ENCODE results near the gene RASGRF2.

Gene RASGRF2, protein sequence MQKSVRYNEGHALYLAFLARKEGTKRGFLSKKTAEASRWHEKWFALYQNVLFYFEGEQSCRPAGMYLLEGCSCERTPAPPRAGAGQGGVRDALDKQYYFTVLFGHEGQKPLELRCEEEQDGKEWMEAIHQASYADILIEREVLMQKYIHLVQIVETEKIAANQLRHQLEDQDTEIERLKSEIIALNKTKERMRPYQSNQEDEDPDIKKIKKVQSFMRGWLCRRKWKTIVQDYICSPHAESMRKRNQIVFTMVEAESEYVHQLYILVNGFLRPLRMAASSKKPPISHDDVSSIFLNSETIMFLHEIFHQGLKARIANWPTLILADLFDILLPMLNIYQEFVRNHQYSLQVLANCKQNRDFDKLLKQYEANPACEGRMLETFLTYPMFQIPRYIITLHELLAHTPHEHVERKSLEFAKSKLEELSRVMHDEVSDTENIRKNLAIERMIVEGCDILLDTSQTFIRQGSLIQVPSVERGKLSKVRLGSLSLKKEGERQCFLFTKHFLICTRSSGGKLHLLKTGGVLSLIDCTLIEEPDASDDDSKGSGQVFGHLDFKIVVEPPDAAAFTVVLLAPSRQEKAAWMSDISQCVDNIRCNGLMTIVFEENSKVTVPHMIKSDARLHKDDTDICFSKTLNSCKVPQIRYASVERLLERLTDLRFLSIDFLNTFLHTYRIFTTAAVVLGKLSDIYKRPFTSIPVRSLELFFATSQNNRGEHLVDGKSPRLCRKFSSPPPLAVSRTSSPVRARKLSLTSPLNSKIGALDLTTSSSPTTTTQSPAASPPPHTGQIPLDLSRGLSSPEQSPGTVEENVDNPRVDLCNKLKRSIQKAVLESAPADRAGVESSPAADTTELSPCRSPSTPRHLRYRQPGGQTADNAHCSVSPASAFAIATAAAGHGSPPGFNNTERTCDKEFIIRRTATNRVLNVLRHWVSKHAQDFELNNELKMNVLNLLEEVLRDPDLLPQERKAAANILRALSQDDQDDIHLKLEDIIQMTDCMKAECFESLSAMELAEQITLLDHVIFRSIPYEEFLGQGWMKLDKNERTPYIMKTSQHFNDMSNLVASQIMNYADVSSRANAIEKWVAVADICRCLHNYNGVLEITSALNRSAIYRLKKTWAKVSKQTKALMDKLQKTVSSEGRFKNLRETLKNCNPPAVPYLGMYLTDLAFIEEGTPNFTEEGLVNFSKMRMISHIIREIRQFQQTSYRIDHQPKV (N-terminal part only)

DNA sequence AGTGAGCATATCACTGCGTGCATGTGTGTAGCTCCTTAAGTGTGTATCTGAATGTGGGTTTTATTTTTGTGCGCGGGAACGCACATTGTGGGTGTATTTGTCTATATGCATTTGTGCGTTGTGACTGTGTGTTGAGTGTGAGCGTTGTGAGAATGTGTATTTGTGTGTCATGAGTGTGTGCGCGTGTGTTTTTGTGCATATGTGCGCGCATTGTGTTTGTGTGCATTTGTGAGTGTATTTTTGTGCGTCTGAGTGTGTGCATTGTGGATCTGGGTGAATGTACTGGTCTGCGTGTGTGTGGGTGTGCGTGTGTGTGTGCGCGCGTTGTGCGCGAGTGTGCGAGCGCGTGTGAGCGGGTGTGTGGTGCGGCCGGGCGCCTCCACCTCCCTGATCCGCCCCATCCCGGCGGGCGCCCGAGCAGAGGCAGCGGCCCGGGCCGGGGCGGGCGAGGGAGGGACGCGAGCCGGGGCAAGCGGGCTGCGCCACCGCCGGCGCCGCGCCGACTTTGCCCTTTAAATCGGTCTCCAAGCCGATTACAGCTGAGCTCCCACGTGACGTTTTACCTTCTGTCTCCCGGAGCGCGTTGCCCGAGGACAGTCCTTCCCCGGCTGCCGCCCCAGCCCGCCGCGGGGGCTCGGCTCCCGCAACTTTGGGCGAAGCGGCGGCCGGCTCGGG, at the start of gene RASGRF2:
Gene RASGRF2, plus strand, starts transcription at position 596 of the 675 bp plus-strand sequence. CDS start 376 bp downstream, outside the sequence.
- no peak for DNase-seq (ENCODE audit: low read depth)

DNA sequence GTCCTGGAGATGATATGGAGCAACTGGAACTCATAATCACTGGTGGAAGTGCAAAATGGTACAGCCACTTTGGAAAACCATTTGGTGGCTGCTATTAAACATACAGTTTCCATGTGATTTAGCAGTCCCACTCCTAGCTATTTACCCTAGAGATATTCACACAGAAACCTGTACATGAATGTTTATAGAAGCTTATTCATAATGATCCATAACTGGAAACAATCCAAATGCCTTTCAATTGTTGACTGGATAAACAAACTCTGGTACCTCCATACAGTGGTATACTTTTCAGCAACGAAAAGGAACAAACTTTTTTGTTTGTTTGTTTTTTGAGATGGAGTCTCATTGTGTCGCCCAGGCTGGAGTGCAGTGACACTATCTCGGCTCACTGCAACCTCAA, 47.7 kb upstream of the RASGRF2 start:
- no peak for DNase-seq (ENCODE audit: low read depth)

DNA sequence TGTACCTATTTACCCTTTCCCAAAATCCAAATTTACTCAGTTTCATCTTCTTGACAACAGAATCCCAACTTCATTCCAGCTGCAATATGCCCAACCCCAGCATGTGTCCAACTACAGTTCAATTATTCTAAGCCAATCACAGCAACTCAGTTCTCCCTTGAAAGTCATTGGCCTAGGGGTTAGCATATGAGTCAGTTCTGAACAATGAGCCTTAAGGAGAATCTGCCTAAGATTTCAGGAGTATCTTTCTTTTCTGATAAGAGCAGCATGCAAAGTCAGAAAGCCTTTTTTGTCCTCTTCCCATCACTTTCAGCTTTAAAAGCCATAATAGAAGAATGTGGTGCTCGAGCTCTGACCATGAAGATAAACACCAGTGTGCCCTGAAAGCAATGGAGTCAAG, 44.4 kb upstream of the RASGRF2 start:
- no peak for DNase-seq (ENCODE audit: low read depth)

DNA sequence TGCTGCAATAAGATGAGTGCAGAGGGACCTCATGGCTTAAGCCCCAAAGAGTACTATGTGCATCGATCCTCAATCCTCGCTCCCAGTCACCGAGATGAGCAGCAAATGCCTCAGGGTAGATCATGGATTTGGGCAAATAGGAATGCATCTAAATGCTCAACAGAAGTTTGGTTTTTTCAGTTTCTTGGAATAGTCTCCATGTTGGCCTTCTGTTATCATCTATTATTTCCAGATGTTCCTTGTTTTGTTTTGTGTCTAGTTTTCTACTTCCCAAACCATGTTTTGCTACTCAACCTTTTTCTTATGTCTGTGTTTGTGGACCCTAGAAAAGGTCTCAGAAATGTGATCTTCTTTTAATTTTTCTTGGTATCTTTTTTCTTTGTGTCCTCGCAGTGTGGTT, 43.5 kb upstream of the RASGRF2 start:
- no peak for DNase-seq (ENCODE audit: low read depth)

DNA sequence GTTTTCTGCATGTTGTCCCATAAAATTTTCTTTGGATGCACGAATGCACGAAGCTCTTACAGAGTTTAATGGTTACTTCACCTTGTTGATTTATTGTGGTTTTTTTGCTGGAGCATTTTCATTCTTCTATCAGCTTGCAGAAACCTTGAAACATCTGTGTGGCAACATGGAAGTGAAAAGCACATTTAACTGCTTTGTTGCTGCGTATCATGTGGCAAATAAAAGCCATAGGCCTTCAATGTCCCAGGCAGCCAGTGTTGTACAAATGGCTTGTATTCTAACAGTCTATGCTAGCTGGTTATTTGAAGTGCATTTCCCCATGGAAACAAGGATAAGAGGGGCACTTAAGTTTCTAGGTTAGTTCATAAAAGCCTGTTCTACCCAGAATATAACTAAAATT, 42.5 kb upstream of the RASGRF2 start:
- no peak for DNase-seq (ENCODE audit: low read depth)

DNA sequence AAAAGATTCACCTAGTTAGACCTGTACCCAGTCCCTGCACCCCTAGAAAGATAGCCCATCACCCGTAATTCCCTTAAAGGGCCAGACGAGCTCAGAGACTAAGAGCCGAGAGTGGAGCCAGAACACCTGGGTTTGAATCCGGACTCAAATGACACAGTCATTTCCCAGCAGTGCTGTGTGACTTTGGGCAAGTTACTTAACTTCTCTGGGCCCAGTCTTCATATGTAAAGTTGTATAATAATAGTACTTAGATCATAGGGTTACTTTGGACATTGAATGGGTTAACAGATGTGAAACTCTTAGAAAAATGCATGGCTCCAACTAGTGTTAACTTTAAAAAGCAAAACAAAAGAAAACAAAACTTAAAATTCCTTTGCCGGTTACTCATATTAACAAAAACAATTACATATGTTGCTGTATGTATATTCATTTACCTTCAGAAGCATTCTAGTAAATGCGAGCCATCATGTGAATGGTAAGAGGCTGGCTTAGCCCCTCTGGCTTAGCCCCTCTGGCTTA, 40.4 kb upstream of the RASGRF2 start:
- no peak for DNase-seq (ENCODE audit: low read depth)

DNA sequence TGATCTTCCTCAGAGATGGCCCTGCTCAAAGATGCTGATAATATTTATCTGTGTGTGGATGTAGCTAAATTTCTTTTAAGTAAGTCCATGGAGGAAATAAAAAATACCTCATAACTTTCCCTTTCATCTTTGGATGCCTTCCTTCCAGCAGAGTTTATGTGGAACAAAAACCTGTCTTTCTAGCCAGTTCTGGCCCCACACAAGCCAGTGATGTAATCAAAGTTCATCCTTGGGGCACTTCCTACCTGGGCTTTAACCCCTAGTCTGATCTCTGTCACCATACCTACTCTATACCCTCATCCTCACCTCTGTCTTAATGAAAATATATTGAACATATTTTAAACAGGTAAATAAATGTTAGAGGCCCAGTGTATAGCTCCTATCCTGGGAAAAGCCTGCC, 39.8 kb upstream of the RASGRF2 start:
- no peak for DNase-seq (ENCODE audit: low read depth)

DNA sequence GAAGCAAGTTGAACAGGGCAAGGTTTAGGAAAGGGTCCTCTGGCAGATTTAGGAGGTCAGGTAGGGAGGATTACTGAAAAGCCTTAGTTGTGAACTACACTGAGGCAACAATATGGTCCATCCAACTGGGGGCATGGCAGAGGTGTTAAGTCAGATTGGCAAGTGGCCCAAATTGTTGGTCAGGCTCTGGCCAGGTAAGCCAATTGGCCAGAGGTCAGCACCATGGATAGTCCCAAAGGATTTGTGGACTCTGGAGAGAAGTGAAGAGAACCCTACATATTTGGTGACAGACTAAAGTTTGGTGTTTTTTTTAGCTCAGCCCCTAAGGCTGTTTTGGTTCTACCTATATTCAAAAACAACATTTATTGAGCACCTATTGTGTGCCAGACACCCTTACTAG, 39.1 kb upstream of the RASGRF2 start:
- DNase-seq (ENCODE audit: low read depth), result no peak

DNA sequence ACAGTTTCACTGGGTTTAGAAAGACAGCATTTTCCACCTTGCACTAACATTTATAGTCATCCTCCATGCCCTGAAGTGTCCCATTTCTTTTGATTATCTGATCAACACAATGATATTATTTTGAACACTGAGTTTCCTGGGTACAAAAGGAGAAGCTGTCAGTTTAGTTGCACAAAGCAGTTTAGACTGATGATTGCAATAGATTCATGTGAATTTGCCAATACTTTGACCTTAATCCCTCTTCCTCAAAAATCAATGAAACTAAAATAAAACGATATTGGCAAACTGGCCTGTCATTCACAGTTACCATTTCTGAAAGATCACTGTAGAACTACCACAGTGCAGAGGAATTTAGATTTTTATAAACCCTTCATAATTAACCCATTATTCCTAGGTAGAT, 34.2 kb upstream of the RASGRF2 start:
- DNase-seq (ENCODE audit: low read depth), result no peak

DNA sequence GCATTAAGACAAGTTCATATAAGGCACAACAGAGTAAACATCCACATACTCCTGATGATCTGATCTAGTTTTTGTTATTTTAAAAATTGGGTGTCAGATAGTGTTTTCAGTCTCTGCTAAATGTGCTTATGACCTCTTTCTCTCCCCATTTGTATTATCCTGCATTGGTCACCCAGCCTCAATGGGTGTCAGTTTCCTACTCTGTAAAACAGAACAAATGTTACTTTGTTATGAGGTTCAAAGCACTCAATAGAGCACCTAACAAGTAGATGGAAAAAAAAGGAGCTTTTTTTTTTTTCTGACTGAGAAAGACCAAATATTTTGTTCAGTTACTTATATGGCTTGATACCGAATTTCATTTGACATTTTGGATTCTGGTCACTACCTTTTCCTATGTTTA, 33.6 kb upstream of the RASGRF2 start:
- DNase-seq (ENCODE audit: low read depth), result no peak

DNA sequence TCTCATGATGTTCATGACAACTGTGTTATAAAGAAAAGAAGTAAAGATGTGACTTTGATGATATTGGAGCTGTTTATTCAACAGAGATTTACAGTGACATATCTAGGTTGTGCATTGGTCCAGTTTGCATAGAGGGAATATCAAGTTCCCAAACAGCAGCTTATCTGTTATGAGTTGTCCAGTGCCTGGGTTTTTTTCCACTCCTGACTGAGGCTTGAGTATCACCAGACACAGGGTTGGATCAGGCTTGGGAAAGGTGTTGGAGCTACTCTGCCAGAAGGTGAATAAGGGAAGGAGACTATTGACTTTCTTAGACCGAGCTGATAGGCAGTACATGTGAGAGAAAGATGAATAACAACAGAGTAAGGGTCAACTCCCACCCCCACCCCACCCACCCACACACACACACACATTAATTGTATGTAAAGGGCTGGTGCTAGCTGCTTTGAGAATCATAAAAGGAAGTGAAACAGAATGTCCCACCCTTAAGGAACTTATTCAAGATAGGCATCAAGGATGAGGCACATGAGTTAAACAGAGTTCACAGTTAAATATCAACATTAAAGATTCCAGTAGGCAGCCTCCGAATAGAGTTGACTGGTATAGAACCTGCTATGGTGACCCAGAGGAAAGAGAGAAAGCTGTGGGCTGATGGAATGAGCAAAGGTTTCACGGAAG, 33.0 kb upstream of the RASGRF2 start:
- no peak for DNase-seq (ENCODE audit: low read depth)

DNA sequence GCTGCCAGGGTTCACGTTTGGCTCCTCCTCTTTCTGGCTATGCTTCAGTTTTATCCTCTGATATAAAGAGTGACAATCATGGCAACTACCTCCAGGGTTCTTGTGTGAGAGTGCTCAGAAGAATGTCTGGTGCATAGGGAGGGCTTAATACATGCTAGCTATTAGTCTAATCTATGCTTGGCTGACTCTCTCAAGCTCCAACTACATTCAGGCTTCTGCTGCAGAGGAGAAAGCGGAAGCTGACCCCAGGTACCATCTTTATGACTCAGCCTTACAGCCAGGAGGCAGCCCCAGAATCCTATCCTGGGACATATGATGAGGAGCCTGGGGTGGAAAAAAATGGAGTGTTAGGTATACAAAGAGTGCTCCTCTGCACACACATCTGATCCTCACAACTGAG, 32.1 kb upstream of the RASGRF2 start:
- DNase-seq (ENCODE audit: low read depth), result no peak

DNA sequence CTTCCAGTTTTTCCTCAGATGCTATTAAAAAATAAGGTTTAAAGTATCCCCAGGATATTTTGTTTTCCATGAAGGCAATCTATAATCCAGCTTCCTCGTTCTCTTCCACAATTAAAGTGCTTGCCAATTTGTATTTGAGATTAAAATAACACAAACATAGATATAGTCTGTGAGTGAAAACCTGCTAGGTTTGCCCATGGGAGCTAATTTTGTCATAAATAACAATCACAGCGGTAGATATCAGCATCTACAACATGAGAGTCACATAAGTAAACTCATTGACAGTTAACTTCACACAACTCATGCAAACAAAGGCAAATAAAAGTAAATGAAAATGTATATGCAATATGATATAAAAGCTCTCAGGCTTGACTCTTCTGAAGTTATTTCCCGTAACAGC, 29.2 kb upstream of the RASGRF2 start:
- no peak for DNase-seq (ENCODE audit: low read depth)

DNA sequence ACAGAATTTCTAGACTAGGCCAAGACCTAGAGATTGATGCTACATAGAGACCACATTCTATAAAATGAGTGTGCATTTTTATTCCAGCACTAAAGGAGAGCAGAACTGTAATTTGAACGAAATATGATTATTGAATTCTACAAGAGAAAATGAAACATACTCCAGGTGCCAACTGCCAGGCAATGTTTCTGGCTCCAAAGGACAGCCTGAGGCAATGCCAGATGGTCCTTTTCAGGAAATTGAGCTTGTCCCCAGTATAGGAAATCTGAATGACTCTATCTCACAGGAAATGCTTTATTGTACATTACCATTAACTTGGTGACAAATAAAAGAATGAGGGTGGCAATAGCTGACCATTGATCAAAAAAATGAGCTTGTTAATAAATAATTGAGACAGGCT, 28.8 kb upstream of the RASGRF2 start:
- no peak for DNase-seq (ENCODE audit: low read depth)

DNA sequence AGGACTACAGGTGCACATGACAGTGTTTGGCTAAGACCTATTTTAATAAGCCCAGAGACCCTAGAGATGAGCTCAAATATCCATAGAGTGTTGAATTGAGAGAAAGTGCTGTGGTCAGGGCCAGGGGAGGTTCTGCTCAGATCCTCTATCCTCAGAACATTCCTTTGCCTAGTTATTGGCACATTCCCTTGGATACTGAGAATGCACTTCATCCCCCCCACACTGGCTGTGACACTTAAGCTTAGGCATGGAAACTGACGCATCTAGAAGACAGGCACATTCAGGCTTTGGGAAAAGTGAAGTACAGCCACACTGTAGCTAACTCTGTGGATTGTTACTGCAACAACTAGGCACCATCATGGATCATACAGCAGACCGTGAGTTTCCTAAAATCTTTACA, 27.1 kb upstream of the RASGRF2 start:
- no peak for DNase-seq (ENCODE audit: low read depth)

DNA sequence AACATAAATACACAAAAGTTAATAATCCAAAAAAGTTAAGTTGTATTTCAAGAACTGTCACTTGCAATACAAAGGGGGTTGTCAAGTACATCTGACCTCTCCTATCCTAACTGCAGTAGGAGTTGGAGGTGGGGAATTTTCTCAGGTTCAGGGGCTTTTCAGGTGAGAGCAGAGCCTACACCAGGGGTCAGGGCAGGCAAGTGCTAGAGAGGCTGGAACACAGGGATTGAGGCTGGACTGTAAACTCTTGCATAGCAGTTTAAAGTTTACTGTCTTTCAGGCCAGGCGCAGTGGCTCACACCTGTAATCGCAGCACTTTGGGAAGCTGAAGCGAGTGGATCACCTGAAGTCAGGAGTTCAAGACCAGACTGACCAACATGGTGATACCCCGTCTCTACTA, 25.4 kb upstream of the RASGRF2 start:
- no peak for DNase-seq (ENCODE audit: low read depth)

DNA sequence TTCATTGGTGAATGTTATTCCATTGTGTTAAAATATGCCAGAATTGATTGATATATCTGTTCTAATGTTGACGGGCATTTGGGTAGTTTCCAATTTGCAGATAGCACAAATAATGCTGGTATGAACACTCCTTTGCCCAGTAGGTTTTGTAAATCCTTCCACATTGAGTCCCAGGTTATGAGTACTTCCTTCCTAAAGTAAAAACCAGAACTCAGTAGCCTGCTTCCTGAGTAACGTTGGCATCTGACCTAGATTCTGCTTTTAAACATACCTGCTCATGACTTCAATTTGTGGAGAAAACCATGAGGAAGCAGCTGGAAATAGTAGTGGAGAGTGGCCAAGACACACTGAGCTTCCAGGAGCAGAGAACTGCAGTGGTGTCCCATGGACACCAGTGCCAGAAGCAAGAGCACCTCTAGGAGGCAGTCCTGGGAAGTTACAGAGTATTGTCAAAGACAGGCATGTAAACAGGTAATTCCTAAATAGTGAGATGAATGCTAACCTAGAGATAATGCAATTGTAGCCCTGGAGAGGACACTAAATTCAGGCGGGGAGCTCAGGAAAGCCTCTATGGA, 24.3 kb upstream of the RASGRF2 start:
- no peak for DNase-seq (ENCODE audit: low read depth)

DNA sequence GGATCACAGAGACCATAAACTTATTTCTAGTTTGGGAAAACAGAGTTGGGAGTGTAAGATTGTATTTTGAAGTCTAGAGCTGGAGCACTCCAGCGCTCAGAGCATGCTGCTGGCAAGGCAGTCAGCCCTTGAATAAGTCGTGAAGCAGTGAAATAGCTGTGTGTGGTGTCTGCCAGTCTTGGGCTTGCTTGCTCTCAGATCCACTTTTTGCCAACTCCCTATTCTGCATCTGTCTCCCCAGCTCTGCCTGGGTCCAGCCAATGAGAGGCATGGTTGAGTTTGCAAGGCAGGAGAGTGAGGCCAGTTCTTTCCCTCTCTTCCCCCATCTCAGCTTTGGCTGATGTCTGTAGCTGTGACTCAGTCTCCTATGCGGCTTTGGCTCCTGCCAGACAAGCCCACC, 23.3 kb upstream of the RASGRF2 start:
- DNase-seq (ENCODE audit: low read depth), result no peak

DNA sequence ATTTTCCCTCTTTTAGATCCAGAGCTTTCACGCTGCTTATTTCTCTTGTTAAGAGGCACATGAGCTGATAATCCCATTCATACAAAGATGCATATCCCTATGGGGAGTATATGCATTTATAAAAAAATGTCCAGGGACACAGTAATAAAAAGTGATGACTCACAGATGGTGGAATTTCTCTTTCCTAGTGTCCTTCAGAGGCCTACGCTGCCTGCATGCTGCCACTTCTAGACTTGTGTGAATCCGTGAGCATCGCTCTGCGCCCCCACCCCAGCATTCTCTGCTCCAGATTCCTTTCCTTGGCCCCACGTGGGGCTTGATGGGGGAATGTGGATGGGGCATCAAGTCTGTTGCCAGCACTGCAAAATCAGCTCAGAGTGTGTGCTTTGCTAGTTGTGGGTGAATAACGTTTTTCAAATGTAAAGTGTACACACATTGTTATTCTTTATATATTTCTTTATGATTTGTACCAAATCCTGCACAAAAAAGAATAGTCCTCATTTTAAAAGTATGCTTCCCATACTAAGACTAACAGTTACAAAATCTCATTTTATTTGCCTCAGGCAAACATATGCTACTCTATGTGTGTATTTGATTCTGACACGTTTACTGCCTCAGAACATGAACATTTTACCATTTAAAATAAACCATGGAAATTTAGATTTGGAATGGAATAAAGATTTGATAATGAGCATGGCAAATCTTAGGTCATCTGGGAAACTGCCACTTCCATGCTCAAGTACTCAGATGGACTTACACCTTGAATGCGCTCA, 22.4 kb upstream of the RASGRF2 start:
- DNase-seq (ENCODE audit: low read depth), result no peak

DNA sequence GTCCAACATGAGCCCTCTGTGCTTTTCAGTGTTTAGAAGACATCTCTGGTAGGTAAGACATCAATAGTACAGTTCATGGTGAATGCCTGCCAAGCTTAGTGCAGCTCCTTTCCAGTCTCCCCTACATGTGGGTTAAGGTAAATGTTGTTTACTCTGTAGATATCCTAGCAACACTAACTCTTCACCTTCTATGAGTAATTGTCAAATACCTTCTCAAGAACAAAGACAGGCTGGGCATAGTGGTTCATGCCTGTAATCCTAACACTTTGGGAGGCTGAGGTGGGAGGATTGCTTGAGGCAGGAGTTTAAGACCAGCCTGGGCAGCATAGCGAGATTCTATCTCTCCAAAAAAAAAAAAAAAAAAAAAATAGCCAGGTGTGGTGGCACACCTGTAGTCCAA, 18.7 kb upstream of the RASGRF2 start:
- DNase-seq (ENCODE audit: low read depth), result no peak

Measured in stromal cell of bone marrow (primary cell).